HAP-1 (cell line): ENCODE measurements around the gene MLLT10.
"Not testable (repeated sequence)": the region's sequence is repeated elsewhere in the genome, so short reads cannot be mapped to it uniquely, and the experiment has no call there.

Source experiments
- DNase-seq, 2 experiments: peaks; one replicate each; pipeline ENCODE4 v3.0.0-alpha.2; 2016 to 2020; ENCODE audit warnings: low spot score in 2 of 2
- H3K27me3 ChIP-seq: fragments of 250-450 bp; sonication (Bioruptor Pico); 2 replicates; pipeline ENCODE4 v1.5.1; 2020; ENCODE audit warnings: low read depth, mild to moderate bottlenecking, moderate library complexity
- H3K36me3 ChIP-seq: fragments of 250-450 bp; sonication (Bioruptor Pico); replicated peaks from 2 replicates; pipeline ENCODE4 v1.5.1; 2020; ENCODE audit warnings: mild to moderate bottlenecking
- H3K4me1 ChIP-seq: fragments of 250-450 bp; sonication (Bioruptor Pico); 2 replicates; pipeline ENCODE4 v1.5.1; 2020; ENCODE audit warnings: mild to moderate bottlenecking
- H3K4me3 ChIP-seq: fragments of 250-450 bp; sonication (Bioruptor Pico); 2 replicates; pipeline ENCODE4 v1.5.1; 2020; ENCODE audit warnings: mild to moderate bottlenecking, moderate library complexity
- H3K9me3 ChIP-seq: fragments of 250-450 bp; sonication (Bioruptor Pico); 2 replicates; pipeline ENCODE4 v1.5.1; 2020; ENCODE audit warnings: mild to moderate bottlenecking, moderate library complexity
- in situ Hi-C: fragments of 300-500 bp; cut with MboI; formaldehyde crosslinking; loops from 3 replicates; pipeline ENCODE4 v1.14.3; 2020; ENCODE audit warnings: low sequenced_read_pairs, inconsistent platforms, mixed read lengths

Gene MLLT10

GRCh38 chr10:21624421-21624820 lies 90.4 kb downstream of the MLLT10 start:
- H3K4me1 ChIP-seq, DNase-seq, in situ Hi-C loops, H3K4me3 ChIP-seq, H3K27me3 ChIP-seq, H3K9me3 ChIP-seq: not testable (repeated sequence)
- peaks cover 20% of the 10 kb centered on the region for H3K36me3 ChIP-seq

- no peak for DNase-seq
- peaks cover 19% of the 10 kb centered on the region for H3K36me3 ChIP-seq
- H3K4me1 ChIP-seq = no peaks in the 10 kb centered on the region
- in situ Hi-C loops = no loop called here
- H3K9me3 ChIP-seq = no peaks in the 10 kb centered on the region
- H3K4me3 ChIP-seq = no peak overlapping the region
- no peaks in the 10 kb centered on the region for H3K27me3 ChIP-seq
Measured at GRCh38 chr10:21624951-21625350, 90.9 kb downstream of the MLLT10 start.

GRCh38 chr10:21625623-21626229 lies 91.7 kb downstream of the MLLT10 start:
- H3K4me1 ChIP-seq = no peaks in the 10 kb centered on the region
- H3K36me3 ChIP-seq = peaks cover 18% of the 10 kb centered on the region
- no peak overlapping the region for H3K4me3 ChIP-seq
- in situ Hi-C loops = no loop called here
- H3K9me3 ChIP-seq = no peaks in the 10 kb centered on the region
- no peaks in the 10 kb centered on the region for H3K27me3 ChIP-seq
- no peak for DNase-seq

GRCh38 chr10:21626457-21627161 lies 92.6 kb downstream of the MLLT10 start:
- no peak for DNase-seq
- in situ Hi-C loops = no loop called here
- H3K4me3 ChIP-seq = no peak overlapping the region
- H3K9me3 ChIP-seq = no peaks in the 10 kb centered on the region
- H3K27me3 ChIP-seq = no peaks in the 10 kb centered on the region
- peaks cover 19% of the 10 kb centered on the region for H3K36me3 ChIP-seq
- no peaks in the 10 kb centered on the region for H3K4me1 ChIP-seq

- Histone ChIP-seq H3K9me3 (no peaks in the 10 kb centered on the region), H3K4me1 (no peaks in the 10 kb centered on the region), H3K4me3 (no peak overlapping the region), H3K36me3 (peaks cover 19% of the 10 kb centered on the region), H3K27me3 (no peaks in the 10 kb centered on the region)
- in situ Hi-C loops = no loop called here
- no peak for DNase-seq
Measured at GRCh38 chr10:21627331-21627730, 93.3 kb downstream of the MLLT10 start.

GRCh38 chr10:21628023-21628422 lies 94.0 kb downstream of the MLLT10 start:
- Histone ChIP-seq H3K4me3 (no peak overlapping the region), H3K27me3 (no peaks in the 10 kb centered on the region), H3K9me3 (no peaks in the 10 kb centered on the region), H3K4me1 (no peaks in the 10 kb centered on the region), H3K36me3 (peaks cover 17% of the 10 kb centered on the region)
- no peak for DNase-seq
- in situ Hi-C loops = no loop called here

- H3K27me3 ChIP-seq, H3K4me3 ChIP-seq, in situ Hi-C loops, H3K4me1 ChIP-seq, DNase-seq, H3K9me3 ChIP-seq: not testable (repeated sequence)
- peaks cover 15% of the 10 kb centered on the region for H3K36me3 ChIP-seq
Measured at GRCh38 chr10:21628645-21629044, 94.6 kb downstream of the MLLT10 start.

GRCh38 chr10:21634599-21635365 lies 100.8 kb downstream of the MLLT10 start:
- no peaks in the 10 kb centered on the region for H3K9me3 ChIP-seq
- H3K27me3 ChIP-seq = no peaks in the 10 kb centered on the region
- no peak for DNase-seq
- H3K4me3 ChIP-seq = no peak overlapping the region
- in situ Hi-C loops = no loop called here
- peaks cover 7% of the 10 kb centered on the region for H3K36me3 ChIP-seq
- H3K4me1 ChIP-seq = peaks cover 5% of the 10 kb centered on the region

- H3K9me3 ChIP-seq = no peaks in the 10 kb centered on the region
- in situ Hi-C loops = no loop called here
- no peak for DNase-seq
- H3K27me3 ChIP-seq = no peaks in the 10 kb centered on the region
- H3K4me3 ChIP-seq = no peak overlapping the region
- H3K36me3 ChIP-seq = peaks cover 3% of the 10 kb centered on the region
- peaks cover 5% of the 10 kb centered on the region for H3K4me1 ChIP-seq
Measured at GRCh38 chr10:21637795-21638194, 103.8 kb downstream of the MLLT10 start.

GRCh38 chr10:21638681-21639080 lies 104.6 kb downstream of the MLLT10 start:
- in situ Hi-C loops = no loop called here
- H3K36me3 ChIP-seq = peaks cover 3% of the 10 kb centered on the region
- H3K9me3 ChIP-seq = no peaks in the 10 kb centered on the region
- no peak for DNase-seq
- H3K4me3 ChIP-seq = no peak overlapping the region
- H3K4me1 ChIP-seq = peaks cover 5% of the 10 kb centered on the region
- H3K27me3 ChIP-seq = no peaks in the 10 kb centered on the region

GRCh38 chr10:21648040-21648439 lies 114.0 kb downstream of the MLLT10 start:
- Histone ChIP-seq H3K9me3 (no peaks in the 10 kb centered on the region), H3K4me3 (no peak overlapping the region), H3K36me3 (no peaks in the 10 kb centered on the region; the same call in 1 of the 2 replicates), H3K27me3 (no peaks in the 10 kb centered on the region), H3K4me1 (no peaks in the 10 kb centered on the region)
- in situ Hi-C loops = no loop called here
- DNase-seq = no peak

GRCh38 chr10:21649454-21649872 lies 115.4 kb downstream of the MLLT10 start:
- H3K27me3 ChIP-seq = no peaks in the 10 kb centered on the region
- no peak overlapping the region for H3K4me3 ChIP-seq
- no peaks in the 10 kb centered on the region; the same call in 1 of the 2 replicates for H3K36me3 ChIP-seq
- H3K9me3 ChIP-seq = no peaks in the 10 kb centered on the region
- in situ Hi-C loops = no loop called here
- no peaks in the 10 kb centered on the region for H3K4me1 ChIP-seq
- DNase-seq = no peak

GRCh38 chr10:21650353-21650752 lies 116.3 kb downstream of the MLLT10 start:
- Histone ChIP-seq H3K27me3 (no peaks in the 10 kb centered on the region), H3K4me1 (no peaks in the 10 kb centered on the region), H3K4me3 (no peak overlapping the region), H3K36me3 (peaks cover 2% of the 10 kb centered on the region; the same call in 1 of the 2 replicates), H3K9me3 (no peaks in the 10 kb centered on the region)
- in situ Hi-C loops = no loop called here
- no peak for DNase-seq

GRCh38 chr10:21655236-21655635 lies 121.2 kb downstream of the MLLT10 start:
- no peak for DNase-seq
- Histone ChIP-seq H3K9me3 (no peaks in the 10 kb centered on the region), H3K36me3 (peaks cover 2% of the 10 kb centered on the region; the same call in 1 of the 2 replicates), H3K4me1 (no peaks in the 10 kb centered on the region), H3K27me3 (no peaks in the 10 kb centered on the region), H3K4me3 (no peak overlapping the region)
- in situ Hi-C loops = no loop called here
